ENCODE measurements around the gene PHTF1.

Gene PHTF1

DNA sequence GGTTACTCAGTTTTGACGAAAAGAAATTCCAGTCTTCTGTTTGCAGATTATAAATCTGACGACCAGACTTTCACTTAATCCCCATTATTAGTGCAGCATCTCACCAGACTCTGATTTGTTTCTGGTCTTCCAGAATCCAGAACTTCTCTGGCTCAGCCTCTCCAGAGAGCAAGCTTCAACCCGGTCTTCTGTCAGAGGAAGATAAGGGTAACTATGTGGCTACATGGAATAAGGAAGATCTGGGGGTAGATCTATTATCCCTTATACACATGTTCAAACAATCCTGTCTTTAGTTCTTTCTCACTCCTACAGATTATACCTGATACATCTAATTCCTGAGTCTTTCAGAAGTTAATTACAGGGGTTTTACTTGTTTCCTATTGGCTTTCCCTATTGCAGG lies 9.9 kb downstream of the PHTF1 start:
- Histone ChIP-seq H3K4me2 (ENCODE audit: insufficient read depth, low read length, poor library complexity, severe bottlenecking) (no peak overlapping the region), H2AFZ (ENCODE audit: low read length) (no peak overlapping the region), H3K27ac (replicated peaks; ENCODE audit: low read length) (no peak overlapping the region), H2AK5ac (ENCODE audit: low read depth, low read length) (no peak overlapping the region), H3K14ac (ENCODE audit: low read length) (no peak overlapping the region), H3K23ac (ENCODE audit: low read depth, low read length, poor library complexity) (no peak overlapping the region), H2BK15ac (ENCODE audit: low read length) (no peak overlapping the region), H3K79me1 (ENCODE audit: low read depth, low read length) (peaks cover 2% of the 10 kb centered on the region), H3K27me3 (ENCODE audit: control insufficient read depth in 3 of 3, insufficient read depth in 3 of 3, low read depth in 1 of 3, low read length in 3 of 3) (no peaks in the 10 kb centered on the region), H3K9me3 (replicated peaks in 1 of 2; ENCODE audit: control insufficient read depth in 2 of 2, insufficient read depth in 1 of 2, low read depth in 1 of 2, low read length in 2 of 2) (peaks cover 0 to 9% of the 10 kb centered on the region in 2 donors), H3K4me1 (ENCODE audit: control insufficient read depth in 2 of 2, insufficient read depth in 1 of 2, low read depth in 1 of 2, low read length in 2 of 2) (no peaks in the 10 kb centered on the region), H4K91ac (ENCODE audit: low read depth, low read length, poor library complexity) (no peak overlapping the region), H3K36me3 (replicated peaks in 1 of 2; ENCODE audit: control insufficient read depth in 2 of 2, insufficient read depth in 2 of 2, low read length in 2 of 2) (peaks cover 2 to 80% of the 10 kb centered on the region in 2 donors), H3K9ac (ENCODE audit: low read depth, low read length, poor library complexity) (no peak overlapping the region), H2BK120ac (ENCODE audit: low read depth, low read length) (no peak overlapping the region), H4K8ac (ENCODE audit: low read depth, low read length) (no peak overlapping the region), H3K4ac (ENCODE audit: low read length) (no peak overlapping the region), H2BK5ac (ENCODE audit: low read length) (no peak overlapping the region), H2BK12ac (ENCODE audit: low read length) (no peak overlapping the region), H3K4me3 (ENCODE audit: low read length in 2 of 2) (no peak overlapping the region), H3K18ac (ENCODE audit: low read length) (no peak overlapping the region)
- WGBS, 2 donors (ENCODE audit: extremely low coverage in 2 of 2, insufficient read length in 2 of 2, insufficient replicate concordance in 1 of 2) = no CpG with 5 or more reads among the region's 3 CpGs
- no peak for DNase-seq (ENCODE audit: low spot score)

DNA sequence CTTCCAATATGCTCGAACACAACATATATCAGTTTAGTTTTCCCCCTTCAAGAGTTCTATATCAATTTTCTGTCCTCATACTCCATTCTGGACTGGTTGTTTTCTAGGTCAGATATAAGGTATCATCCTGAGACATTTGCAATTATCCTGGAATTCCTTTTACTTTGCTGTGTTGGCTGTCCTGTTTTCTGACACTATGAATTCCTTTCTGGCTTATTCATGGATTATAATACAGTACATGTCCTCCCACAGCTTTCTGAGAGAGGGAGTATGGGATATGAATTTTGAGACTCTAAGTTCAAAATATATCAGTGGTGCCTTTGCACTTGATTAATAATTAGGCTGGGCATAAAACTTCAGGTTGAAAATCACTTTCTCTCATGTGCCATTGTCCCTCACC lies 11.9 kb downstream of the PHTF1 start:
- Histone ChIP-seq H3K23ac (ENCODE audit: low read depth, low read length, poor library complexity) (no peak overlapping the region), H2BK5ac (ENCODE audit: low read length) (no peak overlapping the region), H2AK5ac (ENCODE audit: low read depth, low read length) (no peak overlapping the region), H2AFZ (ENCODE audit: low read length) (no peak overlapping the region), H3K14ac (ENCODE audit: low read length) (no peak overlapping the region), H2BK12ac (ENCODE audit: low read length) (no peak overlapping the region), H2BK120ac (ENCODE audit: low read depth, low read length) (no peak overlapping the region), H2BK15ac (ENCODE audit: low read length) (no peak overlapping the region), H3K18ac (ENCODE audit: low read length) (no peak overlapping the region), H3K27me3 (ENCODE audit: control insufficient read depth in 3 of 3, insufficient read depth in 3 of 3, low read depth in 1 of 3, low read length in 3 of 3) (no peaks in the 10 kb centered on the region), H3K4me3 (ENCODE audit: low read length in 2 of 2) (no peak overlapping the region), H3K79me1 (ENCODE audit: low read depth, low read length) (peaks cover 2% of the 10 kb centered on the region), H3K9ac (ENCODE audit: low read depth, low read length, poor library complexity) (no peak overlapping the region), H3K4ac (ENCODE audit: low read length) (no peak overlapping the region), H4K91ac (ENCODE audit: low read depth, low read length, poor library complexity) (no peak overlapping the region), H3K4me1 (ENCODE audit: control insufficient read depth in 2 of 2, insufficient read depth in 1 of 2, low read depth in 1 of 2, low read length in 2 of 2) (no peaks in the 10 kb centered on the region), H4K8ac (ENCODE audit: low read depth, low read length) (no peak overlapping the region), H3K9me3 (replicated peaks in 1 of 2; ENCODE audit: control insufficient read depth in 2 of 2, insufficient read depth in 1 of 2, low read depth in 1 of 2, low read length in 2 of 2) (peaks cover 0 to 9% of the 10 kb centered on the region in 2 donors), H3K27ac (replicated peaks; ENCODE audit: low read length) (no peak overlapping the region), H3K36me3 (replicated peaks in 1 of 2; ENCODE audit: control insufficient read depth in 2 of 2, insufficient read depth in 2 of 2, low read length in 2 of 2) (peaks cover 4 to 82% of the 10 kb centered on the region in 2 donors), H3K4me2 (ENCODE audit: insufficient read depth, low read length, poor library complexity, severe bottlenecking) (no peak overlapping the region)
- no peak for DNase-seq (ENCODE audit: low spot score)
- 100% methylated on average over 1 of the region's 1 CpG; no CpG with 5 or more reads in 1 of the 2 donors for WGBS, 2 donors (ENCODE audit: extremely low coverage in 2 of 2, insufficient read length in 2 of 2, insufficient replicate concordance in 1 of 2)

- H2AFZ ChIP-seq (ENCODE audit: low read length) = no peak overlapping the region
- peaks cover 0 to 9% of the 10 kb centered on the region in 2 donors for H3K9me3 ChIP-seq (replicated peaks in 1 of 2; ENCODE audit: control insufficient read depth in 2 of 2, insufficient read depth in 1 of 2, low read depth in 1 of 2, low read length in 2 of 2)
- H3K4ac ChIP-seq (ENCODE audit: low read length) = no peak overlapping the region
- no CpG with 5 or more reads among the region's 3 CpGs for WGBS, 2 donors (ENCODE audit: extremely low coverage in 2 of 2, insufficient read length in 2 of 2, insufficient replicate concordance in 1 of 2)
- H2AK5ac ChIP-seq (ENCODE audit: low read depth, low read length) = no peak overlapping the region
- peaks cover 2% of the 10 kb centered on the region for H3K79me1 ChIP-seq (ENCODE audit: low read depth, low read length)
- no peaks in the 10 kb centered on the region for H3K4me1 ChIP-seq (ENCODE audit: control insufficient read depth in 2 of 2, insufficient read depth in 1 of 2, low read depth in 1 of 2, low read length in 2 of 2)
- no peak overlapping the region for H2BK5ac ChIP-seq (ENCODE audit: low read length)
- no peak overlapping the region for H3K14ac ChIP-seq (ENCODE audit: low read length)
- no peak overlapping the region for H3K4me3 ChIP-seq (ENCODE audit: low read length in 2 of 2)
- peaks cover 4 to 82% of the 10 kb centered on the region in 2 donors for H3K36me3 ChIP-seq (replicated peaks in 1 of 2; ENCODE audit: control insufficient read depth in 2 of 2, insufficient read depth in 2 of 2, low read length in 2 of 2)
- no peak for DNase-seq (ENCODE audit: low spot score)
- H3K27me3 ChIP-seq (ENCODE audit: control insufficient read depth in 3 of 3, insufficient read depth in 3 of 3, low read depth in 1 of 3, low read length in 3 of 3) = no peaks in the 10 kb centered on the region
- H3K18ac ChIP-seq (ENCODE audit: low read length) = no peak overlapping the region
- no peak overlapping the region for H3K4me2 ChIP-seq (ENCODE audit: insufficient read depth, low read length, poor library complexity, severe bottlenecking)
- no peak overlapping the region for H2BK15ac ChIP-seq (ENCODE audit: low read length)
- no peak overlapping the region for H2BK12ac ChIP-seq (ENCODE audit: low read length)
- no peak overlapping the region for H4K8ac ChIP-seq (ENCODE audit: low read depth, low read length)
- H3K27ac ChIP-seq (replicated peaks; ENCODE audit: low read length) = no peak overlapping the region
- no peak overlapping the region for H3K9ac ChIP-seq (ENCODE audit: low read depth, low read length, poor library complexity)
- no peak overlapping the region for H3K23ac ChIP-seq (ENCODE audit: low read depth, low read length, poor library complexity)
- H4K91ac ChIP-seq (ENCODE audit: low read depth, low read length, poor library complexity) = no peak overlapping the region
- no peak overlapping the region for H2BK120ac ChIP-seq (ENCODE audit: low read depth, low read length)
Observed at GRCh38 chr1:113745425-113745824, 13.9 kb downstream of the PHTF1 start.

DNA sequence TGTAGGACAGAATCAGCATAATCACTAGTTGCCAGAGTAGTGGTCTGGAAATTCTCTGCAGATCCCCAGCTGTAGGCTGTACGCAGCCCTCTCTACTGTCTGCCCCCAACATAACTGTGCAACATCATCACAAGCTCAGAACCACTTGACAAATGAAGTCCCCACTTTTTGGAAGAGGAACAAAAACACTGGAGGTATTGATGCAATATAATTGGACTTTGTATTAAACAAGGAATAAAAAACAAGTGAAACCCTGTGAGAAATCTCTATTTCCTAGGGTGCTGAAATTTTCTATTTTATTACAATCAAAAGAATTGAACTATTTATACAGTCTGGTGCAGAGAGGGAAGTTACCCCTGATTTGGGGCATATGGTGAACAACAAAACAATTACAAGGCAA lies 15.2 kb downstream of the PHTF1 start:
- no peak overlapping the region for H3K23ac ChIP-seq (ENCODE audit: low read depth, low read length, poor library complexity)
- no peak overlapping the region for H2AFZ ChIP-seq (ENCODE audit: low read length)
- no peak for DNase-seq (ENCODE audit: low spot score)
- no peak overlapping the region for H2BK15ac ChIP-seq (ENCODE audit: low read length)
- H3K79me1 ChIP-seq (ENCODE audit: low read depth, low read length) = peaks cover 2% of the 10 kb centered on the region
- no peak overlapping the region for H4K8ac ChIP-seq (ENCODE audit: low read depth, low read length)
- no peak overlapping the region for H3K4me2 ChIP-seq (ENCODE audit: insufficient read depth, low read length, poor library complexity, severe bottlenecking)
- H2BK5ac ChIP-seq (ENCODE audit: low read length) = no peak overlapping the region
- H3K4me3 ChIP-seq (ENCODE audit: low read length in 2 of 2) = no peak overlapping the region
- H3K4me1 ChIP-seq (ENCODE audit: control insufficient read depth in 2 of 2, insufficient read depth in 1 of 2, low read depth in 1 of 2, low read length in 2 of 2) = no peaks in the 10 kb centered on the region
- H2BK12ac ChIP-seq (ENCODE audit: low read length) = no peak overlapping the region
- H3K9me3 ChIP-seq (replicated peaks in 1 of 2; ENCODE audit: control insufficient read depth in 2 of 2, insufficient read depth in 1 of 2, low read depth in 1 of 2, low read length in 2 of 2) = peaks cover 0 to 9% of the 10 kb centered on the region in 2 donors
- H4K91ac ChIP-seq (ENCODE audit: low read depth, low read length, poor library complexity) = no peak overlapping the region
- H2BK120ac ChIP-seq (ENCODE audit: low read depth, low read length) = no peak overlapping the region
- H3K18ac ChIP-seq (ENCODE audit: low read length) = no peak overlapping the region
- no peak overlapping the region for H3K14ac ChIP-seq (ENCODE audit: low read length)
- H3K27me3 ChIP-seq (ENCODE audit: control insufficient read depth in 3 of 3, insufficient read depth in 3 of 3, low read depth in 1 of 3, low read length in 3 of 3) = no peaks in the 10 kb centered on the region
- H3K9ac ChIP-seq (ENCODE audit: low read depth, low read length, poor library complexity) = no peak overlapping the region
- H3K36me3 ChIP-seq (replicated peaks in 1 of 2; ENCODE audit: control insufficient read depth in 2 of 2, insufficient read depth in 2 of 2, low read length in 2 of 2) = peaks cover 4 to 82% of the 10 kb centered on the region in 2 donors
- no peak overlapping the region for H3K27ac ChIP-seq (replicated peaks; ENCODE audit: low read length)
- no peak overlapping the region for H2AK5ac ChIP-seq (ENCODE audit: low read depth, low read length)
- no peak overlapping the region for H3K4ac ChIP-seq (ENCODE audit: low read length)
- WGBS, 2 donors (ENCODE audit: extremely low coverage in 2 of 2, insufficient read length in 2 of 2, insufficient replicate concordance in 1 of 2) = no CpG with 5 or more reads among the region's 1 CpG

Measured in neuronal stem cell (in vitro differentiated cells).